Lung (tissue), 12 donors: ENCODE measurements around the gene DOCK6. TPM values are rescaled to one million over a fixed set of nuclear protein-coding genes. Genes with fewer than 3 reads are reported as not detected.

Experiments
- ATAC-seq: fragments of 200-7000 bp; cut with Tn5 transposase; one replicate; pipeline ENCODE4 v1.9.1; 2020; ENCODE audit warnings: moderate number of reproducible peaks; ENCODE audit not compliant: insufficient read depth, low FRiP score
- DNase-seq, 3 donors: peaks; one replicate each; pipeline ENCODE4 v3.0.0-alpha.2; 2013 to 2017
- H3K27ac ChIP-seq, 2 donors: one replicate each; pipeline ENCODE4 v1.5.1; 2013; ENCODE audit warnings: mild to moderate bottlenecking in 2 of 2, moderate library complexity in 2 of 2, control low read depth in 1 of 2, inconsistent platforms in 1 of 2, low read depth in 1 of 2, low read length in 1 of 2
- H3K27me3 ChIP-seq, 3 donors: one replicate each; pipeline ENCODE4 v1.5.1; 2013; ENCODE audit warnings: low read length in 2 of 3; ENCODE audit not compliant: control insufficient read depth in 3 of 3, insufficient read depth in 3 of 3
- H3K36me3 ChIP-seq, 4 donors: one replicate each; pipeline ENCODE4 v1.5.1; 2013; ENCODE audit warnings: low read length in 4 of 4, mild to moderate bottlenecking in 1 of 4, moderate library complexity in 1 of 4; ENCODE audit not compliant: control insufficient read depth in 4 of 4, insufficient read depth in 4 of 4
- H3K4me1 ChIP-seq, 5 donors: one replicate each; pipeline ENCODE4 v1.5.1; 2013; ENCODE audit warnings: low read length in 5 of 5, mild to moderate bottlenecking in 2 of 5, moderate library complexity in 1 of 5; ENCODE audit not compliant: control insufficient read depth in 5 of 5, insufficient read depth in 5 of 5
- H3K4me3 ChIP-seq: one replicate; pipeline ENCODE4 v1.5.1; 2013; ENCODE audit warnings: mild to moderate bottlenecking, control low read depth, moderate library complexity
- H3K9ac ChIP-seq, 2 donors: one replicate each; pipeline ENCODE4 v1.5.1; 2013; ENCODE audit warnings: low read length in 2 of 2, control low read depth in 1 of 2; ENCODE audit not compliant: insufficient read depth in 1 of 2
- H3K9me3 ChIP-seq, 4 donors: one replicate each; pipeline ENCODE4 v1.5.1; 2013; ENCODE audit warnings: low read length in 3 of 4, mild to moderate bottlenecking in 1 of 4, moderate library complexity in 1 of 4; ENCODE audit not compliant: control insufficient read depth in 4 of 4, insufficient read depth in 3 of 4
- WGBS, 2 donors: extraction: QIAGEN DNeasy Blood & Tissue Kit; methylation state at CpG; one replicate each; pipeline ENCODE4 v1.1.7; 2013; 5-methylcytosine and 5-hydroxymethylcytosine counted together
- polyA plus RNA-seq, 2 donors: library from polyadenylated mRNA; stranded (reverse); fragments of 200-250 nt; gene quantifications; one replicate each; pipeline ENCODE4 v1.2.1, GENCODE V29; 2013
- total RNA-seq, 2 donors: library from RNA; depleted of rRNA in 1 of 2; stranded (reverse); fragments of >200 nt in 1 of 2; gene quantifications; one replicate each; pipeline ENCODE4 v1.2.1, GENCODE V29; 2014 to 2021
- TF ChIP-seq, protein P1 (sequence below): IDR thresholded peaks from 2 replicates; pipeline ENCODE4 v1.5.1; 2012; ENCODE audit warnings: mild to moderate bottlenecking; ENCODE audit errors: control extremely low read depth, extremely low read depth
- donor health status: control.
- donor health status: control.
- donor health status: Bipolar disorder and iron deficiency.
- donor health status: healthy.
- donor health status: DM: yes; HTN: yes; CAD: no.

Gene DOCK6
- total and polyA plus RNA-seq, 4 donors = 38.6 to 129 (median 73.7) TPM

DNA sequence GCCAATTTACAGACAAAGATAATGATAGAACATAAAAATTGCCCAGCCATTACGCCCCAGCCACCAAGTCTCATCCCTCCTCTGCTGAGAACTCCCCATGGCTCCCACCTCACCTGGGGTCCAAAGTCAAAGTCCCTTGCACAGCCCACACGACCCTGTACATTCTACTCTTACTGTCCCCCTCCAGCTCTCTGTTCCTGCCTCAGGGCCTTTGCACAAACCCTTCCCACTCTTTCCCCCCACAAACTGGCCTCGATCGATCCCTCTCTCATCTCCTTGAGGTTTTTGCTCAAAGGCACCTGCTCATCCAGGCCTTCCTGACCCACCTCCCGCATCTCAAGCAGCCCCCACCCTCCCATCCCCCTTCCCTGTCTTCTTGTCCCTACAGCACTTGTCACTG, 1.3 kb downstream of the DOCK6 start:
- no peak for ATAC-seq
- WGBS, 2 donors = 73 to 86% methylated on average over 5 of the region's 5 CpGs
- TF ChIP-seq, protein P1, sequence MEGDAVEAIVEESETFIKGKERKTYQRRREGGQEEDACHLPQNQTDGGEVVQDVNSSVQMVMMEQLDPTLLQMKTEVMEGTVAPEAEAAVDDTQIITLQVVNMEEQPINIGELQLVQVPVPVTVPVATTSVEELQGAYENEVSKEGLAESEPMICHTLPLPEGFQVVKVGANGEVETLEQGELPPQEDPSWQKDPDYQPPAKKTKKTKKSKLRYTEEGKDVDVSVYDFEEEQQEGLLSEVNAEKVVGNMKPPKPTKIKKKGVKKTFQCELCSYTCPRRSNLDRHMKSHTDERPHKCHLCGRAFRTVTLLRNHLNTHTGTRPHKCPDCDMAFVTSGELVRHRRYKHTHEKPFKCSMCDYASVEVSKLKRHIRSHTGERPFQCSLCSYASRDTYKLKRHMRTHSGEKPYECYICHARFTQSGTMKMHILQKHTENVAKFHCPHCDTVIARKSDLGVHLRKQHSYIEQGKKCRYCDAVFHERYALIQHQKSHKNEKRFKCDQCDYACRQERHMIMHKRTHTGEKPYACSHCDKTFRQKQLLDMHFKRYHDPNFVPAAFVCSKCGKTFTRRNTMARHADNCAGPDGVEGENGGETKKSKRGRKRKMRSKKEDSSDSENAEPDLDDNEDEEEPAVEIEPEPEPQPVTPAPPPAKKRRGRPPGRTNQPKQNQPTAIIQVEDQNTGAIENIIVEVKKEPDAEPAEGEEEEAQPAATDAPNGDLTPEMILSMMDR = no peak
- Histone ChIP-seq H3K9ac (no peak overlapping the region), H3K36me3 (no peaks in the 10 kb centered on the region), H3K27me3 (no peaks in the 10 kb centered on the region), H3K4me1 (peaks cover 0 to 24% (median 3%) of the 10 kb centered on the region in 5 donors), H3K9me3 (no peaks in the 10 kb centered on the region), H3K27ac (peak overlapping the region in 1 of 2 donors; percentile 71), H3K4me3 (peak overlapping the region; percentile 89)
- no peak for DNase-seq

DNA sequence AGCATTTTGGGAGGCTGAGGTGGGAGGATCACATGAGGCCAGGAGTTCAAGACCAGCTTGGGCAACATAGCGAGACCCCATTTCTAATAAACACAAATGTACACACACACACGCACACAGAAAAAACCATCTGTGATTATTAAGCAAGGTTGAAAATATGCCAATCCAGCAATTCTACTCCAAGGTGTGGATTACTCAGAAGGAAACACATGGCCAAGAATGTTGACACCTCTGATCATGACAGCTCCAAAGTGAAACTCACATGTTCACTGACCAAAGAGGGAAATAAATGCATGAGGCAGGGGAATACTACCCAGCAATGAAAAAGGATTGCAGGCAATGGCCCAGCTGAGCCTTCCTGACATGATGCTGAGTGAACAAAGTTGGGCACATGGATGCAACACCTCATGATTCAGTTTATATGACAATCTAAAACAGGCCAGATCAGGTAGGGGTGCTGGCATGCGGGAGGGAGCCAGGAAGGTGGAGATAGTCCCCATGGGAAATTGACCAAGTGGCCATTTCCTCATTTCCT, 4.4 kb downstream of the DOCK6 start:
- H3K4me1 ChIP-seq = peaks cover 0 to 12% (median 3%) of the 10 kb centered on the region in 5 donors
- DNase-seq (no peak), ATAC-seq (no peak)
- TF ChIP-seq, protein P1 = no peak
- H3K27me3 ChIP-seq = no peaks in the 10 kb centered on the region
- no peaks in the 10 kb centered on the region for H3K9me3 ChIP-seq
- H3K4me3 ChIP-seq = no peak overlapping the region
- 84 to 89% methylated on average over 3 of the region's 3 CpGs for WGBS, 2 donors
- H3K9ac ChIP-seq = no peak overlapping the region
- no peak overlapping the region for H3K27ac ChIP-seq
- no peaks in the 10 kb centered on the region for H3K36me3 ChIP-seq

DNA sequence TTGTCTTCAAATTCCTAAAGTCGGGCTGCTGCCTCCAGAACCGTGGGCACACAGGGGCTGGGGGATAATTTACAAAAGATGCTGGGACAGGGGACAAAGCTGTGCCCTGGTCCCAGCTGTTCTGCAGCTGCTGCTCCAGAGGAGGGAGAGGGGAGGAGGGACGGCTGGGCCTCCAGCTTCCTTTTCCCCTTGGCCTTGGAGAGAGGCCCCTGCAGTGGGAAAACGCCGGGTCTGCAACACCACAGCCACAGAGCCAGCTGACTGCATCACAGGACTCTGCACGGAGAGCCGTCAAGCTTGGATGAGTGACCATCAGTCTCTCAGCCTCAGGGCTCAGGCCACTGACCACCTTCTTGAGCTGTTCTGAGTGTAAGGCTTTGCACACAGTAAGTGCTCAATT, 6.1 kb downstream of the DOCK6 start:
- Histone ChIP-seq H3K4me1 (peaks cover 0 to 12% (median 2%) of the 10 kb centered on the region in 5 donors), H3K27me3 (no peaks in the 10 kb centered on the region), H3K36me3 (peaks cover 0 to 13% (median 7%) of the 10 kb centered on the region in 4 donors), H3K27ac (peak overlapping the region in 1 of 2 donors; percentile 50), H3K4me3 (no peak overlapping the region), H3K9me3 (no peaks in the 10 kb centered on the region), H3K9ac (no peak overlapping the region)
- DNase-seq (peak; percentile 89 to 95 (median 92)), ATAC-seq (no peak)
- TF ChIP-seq, protein P1 = no peak
- WGBS, 2 donors = 18 to 20% methylated on average over 7 of the region's 7 CpGs

DNA sequence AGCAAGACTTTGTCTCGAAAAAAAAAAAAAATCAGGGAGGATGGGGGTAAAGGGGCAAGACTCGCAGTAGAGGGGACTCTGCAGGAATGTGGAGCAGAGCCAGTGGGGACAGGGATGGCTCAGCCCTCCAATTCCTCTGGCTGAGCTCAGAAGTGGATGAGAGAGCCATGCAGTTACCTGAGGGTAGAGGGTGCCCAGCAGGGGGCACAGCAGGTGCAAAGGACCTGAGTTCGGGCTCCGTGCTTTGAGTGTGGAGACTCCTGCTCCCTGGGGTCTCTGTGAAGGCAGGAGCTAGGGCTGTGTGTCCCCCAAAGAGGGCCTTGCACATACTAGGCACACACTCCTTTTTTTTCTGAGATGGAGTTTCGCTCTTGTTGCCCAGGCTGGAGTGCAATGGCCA, 7.7 kb downstream of the DOCK6 start:
- no peak overlapping the region for H3K9ac ChIP-seq
- ATAC-seq (no peak), DNase-seq (no peak)
- peak overlapping the region in 1 of 2 donors; percentile 68 for H3K27ac ChIP-seq
- no peaks in the 10 kb centered on the region for H3K9me3 ChIP-seq
- H3K4me3 ChIP-seq = no peak overlapping the region
- peaks cover 0 to 19% (median 9%) of the 10 kb centered on the region in 4 donors for H3K36me3 ChIP-seq
- TF ChIP-seq, protein P1 = no peak
- 87 to 88% methylated on average over 5 of the region's 5 CpGs for WGBS, 2 donors
- no peaks in the 10 kb centered on the region for H3K27me3 ChIP-seq
- H3K4me1 ChIP-seq = peaks cover 0 to 12% (median 2%) of the 10 kb centered on the region in 5 donors
